Adrenal gland (tissue), 12 donors: Measurements from ENCODE around the gene GPR153. TPM values are rescaled to one million over a fixed set of nuclear protein-coding genes. Genes with fewer than 3 reads are reported as not detected.

ENCODE experiments used
- DNase-seq, 7 donors: peaks; one replicate each; pipeline ENCODE4 v3.0.0-alpha.2; 2019 to 2020
- H3K27ac ChIP-seq, 5 donors: fragments of 200-600 bp; sonication (generic) in 4 of 5; 1 replicate in 3 of 5; 2 replicates in 2 of 5; pipeline versions ENCODE4 v1.5.1 to v1.8.0; 2016 to 2020; ENCODE audit warnings: mild to moderate bottlenecking in 1 of 5
- H3K27me3 ChIP-seq: fragments of 200-600 bp; 2 replicates; pipeline ENCODE4 v1.8.0; 2021
- H3K36me3 ChIP-seq, 2 donors: fragments of 200-600 bp; replicated peaks in 1 of 2; 1 replicate in 1 of 2; 2 replicates in 1 of 2; pipeline versions ENCODE4 v1.5.1 to v1.8.0; 2018 to 2022
- H3K4me1 ChIP-seq, 2 donors: fragments of 200-600 bp; replicated peaks in 1 of 2; 1 replicate in 1 of 2; 2 replicates in 1 of 2; pipeline versions ENCODE4 v1.5.1 to v1.8.0; 2018 to 2021
- H3K4me3 ChIP-seq, 4 donors: fragments of 200-600 bp; sonication (generic) in 3 of 4; one replicate each; pipeline ENCODE4 v1.5.1; 2016 to 2018
- H3K9me3 ChIP-seq, 3 donors: fragments of 200-600 bp; sonication (generic) in 1 of 3; replicated peaks in 1 of 3; 1 replicate in 2 of 3; 2 replicates in 1 of 3; pipeline versions ENCODE4 v1.5.1 to v1.8.0; 2016 to 2021
- CTCF ChIP-seq, 6 experiments: fragments of 450-650 bp in 4 of 6; fragments of 200-600 bp in 2 of 6; sonication (generic) in 1 of 6; IDR thresholded peaks; 1 replicate in 5 of 6; 2 replicates in 1 of 6; pipeline versions ENCODE4 v1.5.1 to v1.8.0; 2016 to 2021; ENCODE audit warnings: antibody characterized with exemption in 6 of 6, mild to moderate bottlenecking in 2 of 6, moderate library complexity in 1 of 6
- POLR2A ChIP-seq, 2 donors: fragments of 450-650 bp; IDR thresholded peaks; one replicate each; pipeline ENCODE4 v1.6.1; 2017; ENCODE audit warnings: antibody characterized with exemption in 2 of 2, mild to moderate bottlenecking in 2 of 2, moderate library complexity in 1 of 2
- WGBS, 4 donors: extraction: QIAGEN DNeasy Blood & Tissue Kit in 2 of 4; methylation state at CpG; one replicate each; pipeline versions ENCODE4 v1.1.5 to v1.1.7; 2013 to 2017; 5-methylcytosine and 5-hydroxymethylcytosine counted together
- intact Hi-C, 2 donors: fragments of 100-400 bp; cut with DNase I; formaldehyde crosslinking; loops; one replicate each; pipeline versions ENCODE4 v1.14.1 to v1.15.0; 2022 to 2023
- polyA plus RNA-seq, 3 donors: library from polyadenylated mRNA; stranded (reverse); fragments of 200-250 nt in 2 of 3; fragments of 350-450 nt in 1 of 3; fragmentation: Illumina TruSeq in 1 of 3; extraction: RNeasy Lipid Tissue Mini Kit (QIAGEN cat#74804) in 1 of 3; gene quantifications; one replicate each; pipeline ENCODE4 v1.2.3, GENCODE V29; 2013 to 2014
- total RNA-seq, 9 donors: library from RNA; depleted of rRNA in 4 of 9; stranded (reverse); fragments of >200 nt in 4 of 9; fragments of 120-200 nt in 1 of 9; fragmentation: NEBNext Ultra II Directional in 1 of 9; extraction: Animal tissue kit (Norgen Biotek cat#: 25700) in 1 of 9; gene quantifications; one replicate each; pipeline versions ENCODE4 v1.1.0 to v1.2.4, GENCODE V29; 2013 to 2023
- donor health status: healthy with polysubstance abuse.
- donor health status: Bipolar disorder and iron deficiency.
- donor health status: DM: yes; HTN: yes; CAD: no.
- donor health status: DM: no; HTN: no; CAD: no.
- donor health status: DM: no; HTN: no; CAD: no.
- donor health status: DM: yes; HTN: yes; CAD: no.

Gene GPR153
- total and polyA plus RNA-seq, 12 donors = 0.86 to 5.9 (median 3.1) TPM

GRCh38 chr1:6243053-6243834 lies 17.7 kb downstream of the GPR153 start:
- intact Hi-C loops = loop anchor here (5.0 kb wide), 3 partner anchors 36 to 191 kb away; partner anchors contain the start of gene RNF207 (in 2 of the 2)
- no peaks in the 10 kb centered on the region for H3K9me3 ChIP-seq
- TF ChIP-seq CTCF (IDR thresholded peaks at IDR 0.05) (no peak), POLR2A (IDR thresholded peaks at IDR 0.05) (no peak)
- 26 to 53% (median 32%) methylated on average over 9 to 20 of the region's 20 CpGs for WGBS, 4 donors
- H3K27ac ChIP-seq = no peak overlapping the region
- no peak for DNase-seq
- H3K4me1 ChIP-seq = peaks cover 5 to 25% of the 10 kb centered on the region in 2 donors
- H3K4me3 ChIP-seq = no peak overlapping the region
- H3K36me3 ChIP-seq = no peaks in the 10 kb centered on the region
- peaks cover 54% of the 10 kb centered on the region for H3K27me3 ChIP-seq

GRCh38 chr1:6241887-6242740 lies 18.8 kb downstream of the GPR153 start:
- H3K36me3 ChIP-seq = no peaks in the 10 kb centered on the region
- H3K4me1 ChIP-seq = peaks cover 5 to 25% of the 10 kb centered on the region in 2 donors
- H3K4me3 ChIP-seq = no peak overlapping the region
- DNase-seq = no peak
- TF ChIP-seq POLR2A (IDR thresholded peaks at IDR 0.05) (no peak), CTCF (IDR thresholded peaks at IDR 0.05) (no peak)
- no peaks in the 10 kb centered on the region for H3K9me3 ChIP-seq
- peaks cover 54% of the 10 kb centered on the region for H3K27me3 ChIP-seq
- WGBS, 4 donors = 1 to 3% (median 2%) methylated on average over 8 to 99 of the region's 99 CpGs; no CpG with 5 or more reads in 1 of the 4 donors
- intact Hi-C loops = loop anchor here (5.0 kb wide), 3 partner anchors 35 to 190 kb away; partner anchors contain the start of gene RNF207 (in 2 of the 2)
- no peak overlapping the region for H3K27ac ChIP-seq

GRCh38 chr1:6241107-6241886 lies 19.6 kb downstream of the GPR153 start:
- H3K4me3 ChIP-seq = no peak overlapping the region
- DNase-seq = no peak
- no peak for TF ChIP-seq CTCF (IDR thresholded peaks at IDR 0.05)
- no peak for TF ChIP-seq POLR2A (IDR thresholded peaks at IDR 0.05)
- no peaks in the 10 kb centered on the region for H3K36me3 ChIP-seq
- 28 to 49% (median 29%) methylated on average over 21 to 33 of the region's 33 CpGs for WGBS, 4 donors
- peaks cover 5 to 20% of the 10 kb centered on the region in 2 donors for H3K4me1 ChIP-seq
- H3K9me3 ChIP-seq = no peaks in the 10 kb centered on the region
- peaks cover 51% of the 10 kb centered on the region for H3K27me3 ChIP-seq
- H3K27ac ChIP-seq = no peak overlapping the region
- intact Hi-C loops = loop anchor here (5.0 kb wide), 3 partner anchors 34 to 189 kb away; partner anchors contain the start of gene RNF207 (in 2 of the 2)
